Midbrain (tissue), 1 donor: ENCODE measurements around the gene CDC14B.
A peak's percentile ranks its signal among the peaks of the same experiment; 100 is the strongest.
"Not testable (repeated sequence)": the region's sequence is repeated elsewhere in the genome, so short reads cannot be mapped to it uniquely, and the experiment has no call there.

Experiments used
- DNase-seq: peaks from one replicate; lab custom pipeline; 2025; lab: John Stamatoyannopoulos, UW

Gene CDC14B

GRCh38 chr9:96587338-96588315 is 32.0 kb downstream of the CDC14B start:
- no peak for DNase-seq

- no peak for DNase-seq
Measured at GRCh38 chr9:96585426-96585825, 34.2 kb downstream of the CDC14B start.

- not testable (repeated sequence) for DNase-seq
Measured at GRCh38 chr9:96582199-96582598, 37.4 kb downstream of the CDC14B start.

GRCh38 chr9:96581786-96582185 is 37.9 kb downstream of the CDC14B start:
- no peak for DNase-seq

- no peak for DNase-seq
Measured at GRCh38 chr9:96581301-96581700, 38.3 kb downstream of the CDC14B start.

GRCh38 chr9:96574931-96575351 is 44.7 kb downstream of the CDC14B start:
- DNase-seq: no peak

GRCh38 chr9:96574455-96574854 is 45.2 kb downstream of the CDC14B start:
- no peak for DNase-seq

- peak; percentile 57 for DNase-seq
Measured at GRCh38 chr9:96567203-96567700, 52.4 kb downstream of the CDC14B start.

- DNase-seq: peak; percentile 88
Measured at GRCh38 chr9:96566498-96567202, 53.0 kb downstream of the CDC14B start.

GRCh38 chr9:96565671-96566497 is 53.8 kb downstream of the CDC14B start:
- DNase-seq: peak; percentile 33

- DNase-seq: no peak
Measured at GRCh38 chr9:96564217-96564616, 55.4 kb downstream of the CDC14B start.

- DNase-seq: peak; percentile 19
Measured at GRCh38 chr9:96559339-96559943, 60.2 kb downstream of the CDC14B start.

- peak; percentile 11 for DNase-seq
Measured at GRCh38 chr9:96557921-96558320, 61.7 kb downstream of the CDC14B start.

GRCh38 chr9:96556701-96557461 is 62.8 kb downstream of the CDC14B start:
- peak; percentile 52 for DNase-seq

GRCh38 chr9:96555567-96556386 is 63.9 kb downstream of the CDC14B start:
- peak; percentile 30 for DNase-seq

GRCh38 chr9:96554801-96555566 is 64.7 kb downstream of the CDC14B start:
- DNase-seq: no peak

GRCh38 chr9:96554326-96554725 is 65.3 kb downstream of the CDC14B start:
- no peak for DNase-seq

- DNase-seq: no peak
Measured at GRCh38 chr9:96553070-96553469, 66.6 kb downstream of the CDC14B start.

- no peak for DNase-seq
Measured at GRCh38 chr9:96551403-96551802, 68.2 kb downstream of the CDC14B start.
